Colonic mucosa (tissue), 4 donors: ENCODE measurements around the gene C10orf90. TPM values are rescaled to one million over a fixed set of nuclear protein-coding genes. Genes with fewer than 3 reads are reported as not detected.

Source experiments
- DNase-seq: peaks from one replicate; pipeline ENCODE4 v3.0.0-alpha.2; 2020
- H3K27ac ChIP-seq: fragments of 200-600 bp; one replicate; pipeline ENCODE4 v1.8.0; 2021
- H3K27me3 ChIP-seq: fragments of 200-600 bp; one replicate; pipeline ENCODE4 v1.8.0; 2021
- H3K36me3 ChIP-seq: fragments of 200-600 bp; one replicate; pipeline ENCODE4 v1.8.0; 2021
- H3K4me1 ChIP-seq: fragments of 200-600 bp; one replicate; pipeline ENCODE4 v1.8.0; 2021; ENCODE audit warnings: mild to moderate bottlenecking
- H3K4me3 ChIP-seq: fragments of 200-600 bp; one replicate; pipeline ENCODE4 v1.8.0; 2021
- H3K9ac ChIP-seq, 2 donors: one replicate each; pipeline ENCODE4 v1.7.0; 2013; ENCODE audit warnings: control low read depth in 2 of 2, low read depth in 2 of 2, low read length in 2 of 2
- H3K9me3 ChIP-seq: fragments of 200-600 bp; one replicate; pipeline ENCODE4 v1.8.0; 2021
- CTCF ChIP-seq: fragments of 200-600 bp; IDR thresholded peaks from one replicate; pipeline ENCODE4 v1.8.0; 2022; ENCODE audit warnings: antibody characterized with exemption, mild to moderate bottlenecking
- intact Hi-C: fragments of 100-400 bp; cut with DNase I; formaldehyde crosslinking; loops from one replicate; pipeline ENCODE4 v1.14.1; 2022
- total RNA-seq, 2 donors: library from RNA; stranded (reverse); fragmentation: NEBNext Ultra II Directional in 1 of 2; extraction: Animal tissue kit (Norgen Biotek cat#: 25700) in 1 of 2; gene quantifications; one replicate each; pipeline ENCODE4 v1.2.1, GENCODE V29; 2021
- donor health status: healthy.
- donor health status: DM: no; HTN: no; CAD: no.
- donor health status: DM: no; HTN: no; CAD: no.

The C10orf90 gene
- total RNA-seq, 2 donors from 2014 or later = not detected

DNA sequence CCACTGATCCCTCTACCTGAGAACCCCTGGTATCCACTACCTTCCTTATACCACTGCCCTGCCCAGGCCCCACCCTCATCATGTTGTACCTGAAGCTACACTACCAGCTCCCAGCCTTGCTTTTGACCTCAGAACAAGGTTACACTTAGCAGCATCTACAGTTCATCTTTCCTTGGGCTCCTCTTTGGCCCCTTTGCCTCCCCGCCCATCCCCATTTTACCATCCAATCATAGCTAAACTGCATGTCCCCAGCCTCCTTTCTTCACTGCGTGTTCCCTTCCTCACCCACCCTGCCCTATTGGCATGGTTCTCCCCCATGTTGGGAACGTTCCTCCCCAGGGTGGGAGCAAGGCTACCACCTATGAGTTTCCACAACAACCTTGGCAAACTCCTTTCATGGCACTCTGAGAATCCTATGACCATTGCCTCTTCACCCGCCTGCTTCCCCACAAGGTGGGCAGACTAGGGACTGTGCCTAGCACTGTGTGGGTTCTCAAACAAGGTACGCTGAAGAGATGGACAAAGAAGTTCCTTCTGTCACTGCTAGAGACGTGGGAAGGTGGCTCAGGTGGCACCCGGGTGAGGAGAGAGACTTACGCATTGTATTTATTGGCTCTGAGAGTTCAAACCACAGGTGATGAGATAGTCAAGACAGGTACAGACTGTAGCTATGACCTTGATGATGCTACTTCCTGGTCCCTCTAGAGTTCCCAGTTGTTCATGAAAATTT, 215.3 kb downstream of the C10orf90 start:
- Histone ChIP-seq H3K27ac (no peak overlapping the region), H3K9ac (no peak overlapping the region), H3K27me3 (no peaks in the 10 kb centered on the region), H3K4me1 (no peaks in the 10 kb centered on the region), H3K9me3 (no peaks in the 10 kb centered on the region), H3K36me3 (no peaks in the 10 kb centered on the region), H3K4me3 (no peak overlapping the region)
- no peak for TF ChIP-seq CTCF
- intact Hi-C loops = no loop called here
- no peak for DNase-seq

GRCh38 chr10:126454045-126454751, 216.3 kb downstream of the C10orf90 start:
- intact Hi-C loops = no loop called here
- DNase-seq = no peak
- H3K9ac ChIP-seq = no peak overlapping the region
- no peak for TF ChIP-seq CTCF
- H3K27ac ChIP-seq = no peak overlapping the region
- no peaks in the 10 kb centered on the region for H3K4me1 ChIP-seq
- H3K9me3 ChIP-seq = no peaks in the 10 kb centered on the region
- no peaks in the 10 kb centered on the region for H3K27me3 ChIP-seq
- no peak overlapping the region for H3K4me3 ChIP-seq
- H3K36me3 ChIP-seq = no peaks in the 10 kb centered on the region

DNA sequence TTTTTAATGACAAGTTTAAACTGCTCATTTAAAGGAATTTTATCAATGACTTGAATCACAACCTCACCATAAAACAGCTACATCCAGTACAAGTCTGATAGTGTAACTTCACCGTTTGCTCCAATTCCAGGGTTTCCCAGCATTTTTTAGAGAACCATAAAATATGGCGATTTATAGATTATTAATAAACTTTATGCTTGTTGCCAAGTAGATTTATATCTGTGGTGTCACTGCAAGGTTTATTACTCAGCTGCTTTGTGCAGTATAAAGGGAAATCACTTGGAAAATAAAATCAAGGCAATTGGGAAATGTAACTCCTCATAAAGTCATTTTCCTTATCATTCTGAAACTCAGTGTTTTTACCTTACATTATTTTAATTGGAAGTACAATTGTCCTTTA, 218.2 kb downstream of the C10orf90 start:
- no peak for DNase-seq
- Histone ChIP-seq H3K27ac (no peak overlapping the region), H3K9me3 (no peaks in the 10 kb centered on the region), H3K36me3 (no peaks in the 10 kb centered on the region), H3K4me1 (no peaks in the 10 kb centered on the region), H3K9ac (no peak overlapping the region), H3K27me3 (no peaks in the 10 kb centered on the region), H3K4me3 (no peak overlapping the region)
- TF ChIP-seq CTCF = no peak
- intact Hi-C loops = no loop called here

DNA sequence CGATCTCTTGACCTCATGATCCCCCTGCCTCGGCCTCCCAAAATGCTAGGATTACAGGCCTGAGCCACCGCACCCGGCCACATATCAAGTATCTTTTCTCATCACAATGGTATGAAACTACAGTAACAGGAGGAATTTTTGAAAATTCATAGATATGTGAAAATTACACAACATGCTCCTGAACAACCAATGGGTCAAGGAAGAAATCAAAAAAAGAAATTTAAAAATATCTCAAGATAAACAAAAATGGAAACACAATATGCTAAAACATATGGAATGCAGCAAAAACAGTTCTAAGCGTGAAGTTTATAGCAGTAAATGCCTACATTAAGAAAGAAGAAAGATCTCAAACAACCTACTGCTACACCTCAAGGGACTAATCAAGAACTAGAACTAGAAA, 222.4 kb downstream of the C10orf90 start:
- no peak for TF ChIP-seq CTCF
- no peak overlapping the region for H3K27ac ChIP-seq
- H3K27me3 ChIP-seq = no peaks in the 10 kb centered on the region
- H3K4me1 ChIP-seq = no peaks in the 10 kb centered on the region
- intact Hi-C loops = no loop called here
- no peak for DNase-seq
- H3K36me3 ChIP-seq = no peaks in the 10 kb centered on the region
- H3K9me3 ChIP-seq = no peaks in the 10 kb centered on the region
- H3K4me3 ChIP-seq = no peak overlapping the region
- no peak overlapping the region for H3K9ac ChIP-seq

GRCh38 chr10:126439942-126440341, 230.6 kb downstream of the C10orf90 start:
- no peak overlapping the region for H3K4me3 ChIP-seq
- no peaks in the 10 kb centered on the region for H3K4me1 ChIP-seq
- no peak for DNase-seq
- H3K9ac ChIP-seq = no peak overlapping the region
- intact Hi-C loops = no loop called here
- no peak for TF ChIP-seq CTCF
- no peaks in the 10 kb centered on the region for H3K9me3 ChIP-seq
- H3K27me3 ChIP-seq = no peaks in the 10 kb centered on the region
- no peak overlapping the region for H3K27ac ChIP-seq
- H3K36me3 ChIP-seq = no peaks in the 10 kb centered on the region
